HUES6 (cell line): ENCODE data around the gene SMC3.
"Not testable (repeated sequence)": the region's sequence is repeated elsewhere in the genome, so short reads cannot be mapped to it uniquely, and the experiment has no call there.

ENCODE experiments used
- H3K27ac ChIP-seq: 2 replicates; pipeline ENCODE4 v1.7.0; 2013; ENCODE audit warnings: low read depth, mild to moderate bottlenecking, low read length, inconsistent platforms
- H3K27me3 ChIP-seq: 2 replicates; pipeline ENCODE4 v1.6.1; 2013; ENCODE audit warnings: low read length; ENCODE audit not compliant: control insufficient read depth, insufficient read depth
- H3K36me3 ChIP-seq: 2 replicates; pipeline ENCODE4 v1.6.1; 2013; ENCODE audit warnings: low read length; ENCODE audit not compliant: control insufficient read depth, insufficient read depth
- H3K4me1 ChIP-seq: 2 replicates; pipeline ENCODE4 v1.6.1; 2013; ENCODE audit warnings: low read length; ENCODE audit not compliant: control insufficient read depth, insufficient read depth
- H3K4me3 ChIP-seq: 2 replicates; pipeline ENCODE4 v1.5.1; 2013; ENCODE audit warnings: low read depth, low read length
- H3K9ac ChIP-seq: one replicate; pipeline ENCODE4 v1.6.1; 2013; ENCODE audit warnings: mild to moderate bottlenecking, low read length
- H3K9me3 ChIP-seq: 2 replicates; pipeline ENCODE4 v1.6.1; 2013; ENCODE audit warnings: low read depth, low read length; ENCODE audit not compliant: control insufficient read depth, insufficient read depth

SMC3 gene

GRCh38 chr10:110529596-110530011, 37.9 kb upstream of the SMC3 start:
- peak overlapping the region; percentile 81 for H3K9ac ChIP-seq
- no peaks in the 10 kb centered on the region for H3K36me3 ChIP-seq
- H3K4me1 ChIP-seq = peaks cover 44% of the 10 kb centered on the region
- H3K9me3 ChIP-seq = no peaks in the 10 kb centered on the region
- peak overlapping the region; percentile 50; the same call in 1 of the 2 replicates for H3K27ac ChIP-seq
- no peaks in the 10 kb centered on the region for H3K27me3 ChIP-seq
- H3K4me3 ChIP-seq = peak overlapping the region; percentile 34

GRCh38 chr10:110530131-110530831, 37.2 kb upstream of the SMC3 start:
- H3K27ac ChIP-seq = peak overlapping the region; percentile 92
- no peaks in the 10 kb centered on the region for H3K27me3 ChIP-seq
- H3K36me3 ChIP-seq = no peaks in the 10 kb centered on the region
- peaks cover 44% of the 10 kb centered on the region for H3K4me1 ChIP-seq
- no peaks in the 10 kb centered on the region for H3K9me3 ChIP-seq
- peak overlapping the region; percentile 64 for H3K4me3 ChIP-seq
- peak overlapping the region; percentile 76 for H3K9ac ChIP-seq

- H3K4me3 ChIP-seq = no peak overlapping the region
- H3K9ac ChIP-seq = no peak overlapping the region
- no peaks in the 10 kb centered on the region for H3K36me3 ChIP-seq
- no peaks in the 10 kb centered on the region for H3K9me3 ChIP-seq
- H3K4me1 ChIP-seq = peaks cover 44% of the 10 kb centered on the region
- H3K27me3 ChIP-seq = no peaks in the 10 kb centered on the region
- H3K27ac ChIP-seq = no peak overlapping the region
Measured at GRCh38 chr10:110531687-110532086, 35.8 kb upstream of the SMC3 start.

GRCh38 chr10:110532628-110533027, 34.9 kb upstream of the SMC3 start:
- H3K9ac ChIP-seq, H3K27ac ChIP-seq, H3K4me3 ChIP-seq, H3K9me3 ChIP-seq, H3K36me3 ChIP-seq, H3K27me3 ChIP-seq: not testable (repeated sequence)
- H3K4me1 ChIP-seq = peaks cover 42% of the 10 kb centered on the region

- no peaks in the 10 kb centered on the region for H3K27me3 ChIP-seq
- H3K4me1 ChIP-seq = peaks cover 37% of the 10 kb centered on the region
- H3K27ac ChIP-seq = no peak overlapping the region
- H3K9me3 ChIP-seq = no peaks in the 10 kb centered on the region
- H3K4me3 ChIP-seq = no peak overlapping the region
- H3K36me3 ChIP-seq = no peaks in the 10 kb centered on the region
- H3K9ac ChIP-seq = no peak overlapping the region
Measured at GRCh38 chr10:110533149-110533548, 34.3 kb upstream of the SMC3 start.

- peaks cover 24% of the 10 kb centered on the region for H3K4me1 ChIP-seq
- no peaks in the 10 kb centered on the region for H3K9me3 ChIP-seq
- no peak overlapping the region for H3K9ac ChIP-seq
Measured at GRCh38 chr10:110534571-110534970, 32.9 kb upstream of the SMC3 start.

GRCh38 chr10:110535958-110536891, 31.3 kb upstream of the SMC3 start:
- Histone ChIP-seq H3K9ac (no peak overlapping the region), H3K4me1 (peaks cover 14% of the 10 kb centered on the region), H3K27me3 (no peaks in the 10 kb centered on the region), H3K9me3 (no peaks in the 10 kb centered on the region), H3K4me3 (no peak overlapping the region), H3K27ac (no peak overlapping the region), H3K36me3 (no peaks in the 10 kb centered on the region)

More at GRCh38 chr10:110534571-110534970, 32.9 kb upstream of the SMC3 start:
- H3K4me3 ChIP-seq = no peak overlapping the region
- H3K36me3 ChIP-seq = no peaks in the 10 kb centered on the region
- no peaks in the 10 kb centered on the region for H3K27me3 ChIP-seq
- H3K27ac ChIP-seq = no peak overlapping the region

GRCh38 chr10:110539091-110539490, 28.4 kb upstream of the SMC3 start:
- Histone ChIP-seq H3K36me3 (no peaks in the 10 kb centered on the region), H3K27ac (no peak overlapping the region), H3K27me3 (no peaks in the 10 kb centered on the region), H3K9me3 (no peaks in the 10 kb centered on the region), H3K4me3 (no peak overlapping the region), H3K9ac (no peak overlapping the region), H3K4me1 (peaks cover 9% of the 10 kb centered on the region; the same call in 1 of the 2 replicates)

- H3K9me3 ChIP-seq = no peaks in the 10 kb centered on the region
- H3K9ac ChIP-seq = no peak overlapping the region
- H3K27me3 ChIP-seq = no peaks in the 10 kb centered on the region
- H3K36me3 ChIP-seq = no peaks in the 10 kb centered on the region
- H3K4me3 ChIP-seq = no peak overlapping the region
- H3K4me1 ChIP-seq = peaks cover 9% of the 10 kb centered on the region; the same call in 1 of the 2 replicates
- H3K27ac ChIP-seq = no peak overlapping the region
Measured at GRCh38 chr10:110540031-110540430, 27.5 kb upstream of the SMC3 start.

GRCh38 chr10:110544958-110545537, 22.4 kb upstream of the SMC3 start:
- H3K4me1 ChIP-seq = no peaks in the 10 kb centered on the region
- no peak overlapping the region for H3K27ac ChIP-seq
- no peaks in the 10 kb centered on the region for H3K36me3 ChIP-seq
- no peak overlapping the region for H3K4me3 ChIP-seq
- H3K27me3 ChIP-seq = no peaks in the 10 kb centered on the region
- no peak overlapping the region for H3K9ac ChIP-seq
- no peaks in the 10 kb centered on the region for H3K9me3 ChIP-seq

- no peaks in the 10 kb centered on the region for H3K36me3 ChIP-seq
- no peaks in the 10 kb centered on the region for H3K9me3 ChIP-seq
- H3K9ac ChIP-seq = no peak overlapping the region
- no peak overlapping the region for H3K27ac ChIP-seq
- H3K27me3 ChIP-seq = no peaks in the 10 kb centered on the region
- H3K4me3 ChIP-seq = no peak overlapping the region
- no peaks in the 10 kb centered on the region for H3K4me1 ChIP-seq
Measured at GRCh38 chr10:110546077-110546476, 21.4 kb upstream of the SMC3 start.
